ENCODE measurements around the gene THBD.

THBD gene

GRCh38 chr20:23061262-23061661 lies 11.8 kb upstream of the THBD start:
- FAIRE-seq: no peak

- no peak for FAIRE-seq
Measured at GRCh38 chr20:23060629-23061028, 11.2 kb upstream of the THBD start.

- FAIRE-seq: no peak
Measured at GRCh38 chr20:23059846-23060245, 10.4 kb upstream of the THBD start.

- no peak for FAIRE-seq
Measured at GRCh38 chr20:23059001-23059400, 9.5 kb upstream of the THBD start.

- FAIRE-seq: no peak
Measured at GRCh38 chr20:23058240-23058639, 8.8 kb upstream of the THBD start.

GRCh38 chr20:23052904-23053303 lies 3.4 kb upstream of the THBD start:
- FAIRE-seq: no peak

- no peak for FAIRE-seq
Measured at GRCh38 chr20:23050847-23051627, 1.6 kb upstream of the THBD start.

GRCh38 chr20:23050076-23050838 lies 785 bp upstream of the THBD start:
- FAIRE-seq: no peak

GRCh38 chr20:23048283-23049200 lies 930 bp downstream of the THBD start:
- FAIRE-seq: no peak

GRCh38 chr20:23047738-23048214 lies 1.7 kb downstream of the THBD start:
- no peak for FAIRE-seq

GRCh38 chr20:23047001-23047737 lies 2.3 kb downstream of the THBD start:
- no peak for FAIRE-seq

GRCh38 chr20:23046431-23046830 lies 3.0 kb downstream of the THBD start:
- no peak for FAIRE-seq

GRCh38 chr20:23043376-23043775 lies 6.1 kb downstream of the THBD start:
- no peak for FAIRE-seq

GRCh38 chr20:23042270-23042669 lies 7.2 kb downstream of the THBD start:
- no peak for FAIRE-seq

GRCh38 chr20:23039885-23040508 lies 9.5 kb downstream of the THBD start:
- FAIRE-seq: no peak

- no peak for FAIRE-seq
Measured at GRCh38 chr20:23039136-23039875, 10.2 kb downstream of the THBD start.

- no peak for FAIRE-seq
Measured at GRCh38 chr20:23037017-23037481, 12.4 kb downstream of the THBD start.

GRCh38 chr20:23036371-23036770 lies 13.1 kb downstream of the THBD start:
- no peak for FAIRE-seq

- no peak for FAIRE-seq
Measured at GRCh38 chr20:23035731-23036130, 13.7 kb downstream of the THBD start.

- FAIRE-seq: no peak
Measured at GRCh38 chr20:23034721-23035671, 14.5 kb downstream of the THBD start, which contains the start of gene SSTR4. Gene SSTR4 (plus strand): TSS chr20:23035312. CDS start chr20:23035484, 172 bp downstream.
